K562 (cell line): ENCODE data around the gene AGFG1. TPM values are rescaled to one million over a fixed set of nuclear protein-coding genes. Genes with fewer than 3 reads are reported as not detected.

Experiments
- ATAC-seq: fragments of 200-7000 bp; cut with Tn5 transposase; 3 replicates; pipeline ENCODE4 v1.9.1; 2020; ENCODE audit warnings: moderate library complexity
- BruUV-seq: library from RNA; stranded (reverse); fragments of 400-500 nt; replicated peaks from 2 replicates; lab custom pipeline; 2021; lab: Mats Ljungman, UMichigan
- CTCF ChIA-PET: fragments of 300-600 bp; formaldehyde crosslinking; extraction: SDS; loops from one replicate; lab custom pipeline; 2021; ENCODE audit warnings: low intra/inter-chr PET ratio; lab: Yijun Ruan, JAX
- POLR2A ChIA-PET: fragments of 300-600, 350-650 bp; sonication (Branson Sonifier 250); formaldehyde crosslinking; extraction: SDS; loops from one replicate; lab custom pipeline; 2021; ENCODE audit warnings: antibody characterized with exemption, inconsistent platforms; lab: Yijun Ruan, JAX
- DNase-seq, 4 experiments: peaks; one replicate each; pipeline versions ENCODE4 v3.0.0 to v3.0.0-alpha.2; 2011 to 2018; ENCODE audit warnings: low spot score in 3 of 4, mixed read lengths in 3 of 4; ENCODE audit errors: extremely low read depth in 1 of 4
- FAIRE-seq: peaks from 2 replicates; lab custom pipeline; 2011; peaks lifted over from hg19 to GRCh38; lab: Jason Lieb, UNC
- H2AFZ ChIP-seq: 2 replicates; pipeline ENCODE4 v1.6.0; 2011; ENCODE audit warnings: low read depth, low read length, control low read depth, inconsistent platforms
- H3K27ac ChIP-seq: fragments of 200-600 bp; 3 replicates; pipeline ENCODE4 v1.8.0; 2011; ENCODE audit warnings: low read depth, mild to moderate bottlenecking, control low read depth, inconsistent platforms, low read length, moderate library complexity, mixed read lengths; ENCODE audit errors: extremely low read depth
- H3K27me3 ChIP-seq, 2 experiments: fragments of 300-600 bp in 1 of 2; 2 replicates in 1 of 2; 3 replicates in 1 of 2; pipeline versions ENCODE4 v1.6.0 to v1.8.0; 2011; ENCODE audit warnings: inconsistent platforms in 2 of 2, low read length in 2 of 2, mild to moderate bottlenecking in 1 of 2, mixed read lengths in 1 of 2, moderate library complexity in 1 of 2; ENCODE audit not compliant: control insufficient read depth in 2 of 2, insufficient read depth in 2 of 2
- H3K36me3 ChIP-seq: fragments of 300-600 bp; 3 replicates; pipeline ENCODE4 v1.8.0; 2011; ENCODE audit warnings: mild to moderate bottlenecking, low read length, inconsistent platforms; ENCODE audit not compliant: control insufficient read depth, insufficient read depth
- H3K4me1 ChIP-seq, 2 experiments: fragments of 200-600 bp in 1 of 2; replicated peaks in 1 of 2; 2 replicates in 1 of 2; 3 replicates in 1 of 2; pipeline versions ENCODE4 v1.5.1 to v1.8.0; 2011; ENCODE audit warnings: inconsistent platforms in 2 of 2, low read length in 2 of 2, mild to moderate bottlenecking in 1 of 2, mixed read lengths in 1 of 2, moderate library complexity in 1 of 2; ENCODE audit not compliant: control insufficient read depth in 2 of 2, insufficient read depth in 2 of 2
- H3K4me2 ChIP-seq: 2 replicates; pipeline ENCODE4 v1.6.1; 2011; ENCODE audit warnings: low read length, control low read depth, inconsistent platforms, mixed read lengths; ENCODE audit not compliant: insufficient read depth
- H3K4me3 ChIP-seq: fragments of 200-600 bp; sonication (generic), shearing (Covaris generic); 2 replicates; pipeline ENCODE4 v1.5.1; 2016; ENCODE audit warnings: control low read depth, inconsistent platforms
- H3K79me2 ChIP-seq: fragments of 200-600 bp; 3 replicates; pipeline ENCODE4 v1.8.0; 2011; ENCODE audit warnings: low read length, inconsistent platforms; ENCODE audit not compliant: control insufficient read depth, insufficient read depth
- H3K9ac ChIP-seq, 2 experiments: 2 replicates each; pipeline versions ENCODE4 v1.6.0 to v1.6.1; 2011; ENCODE audit warnings: low read depth in 2 of 2, low read length in 2 of 2, control low read depth in 1 of 2, inconsistent platforms in 1 of 2, mild to moderate bottlenecking in 1 of 2, mixed read lengths in 1 of 2; ENCODE audit not compliant: insufficient read depth in 1 of 2
- H3K9me1 ChIP-seq: one replicate; pipeline ENCODE4 v1.6.0; 2011; ENCODE audit warnings: inconsistent platforms, mild to moderate bottlenecking, low read length, moderate library complexity; ENCODE audit not compliant: control insufficient read depth, insufficient read depth
- H3K9me3 ChIP-seq: replicated peaks from 2 replicates; pipeline ENCODE4 v1.5.1; 2011; ENCODE audit warnings: low read depth, low read length, inconsistent platforms; ENCODE audit not compliant: control insufficient read depth, insufficient read depth
- H4K20me1 ChIP-seq: replicated peaks from 2 replicates; pipeline ENCODE4 v1.6.1; 2011; ENCODE audit warnings: low read length, inconsistent platforms, mixed read lengths; ENCODE audit not compliant: control insufficient read depth, insufficient read depth
- BCL6 ChIP-seq: fragments of 250-450 bp; sonication (Bioruptor Pico); IDR thresholded peaks from 2 replicates; pipeline ENCODE4 v1.4.0; 2020
- BRD4 ChIP-seq: fragments of 200-600 bp; sonication (generic); IDR thresholded peaks from 2 replicates; pipeline ENCODE4 v1.6.1; 2017; ENCODE audit warnings: inconsistent platforms
- CHD4 ChIP-seq: fragments of 200-600 bp; sonication (generic); IDR thresholded peaks from 3 replicates; pipeline ENCODE4 v1.6.1; 2012; ENCODE audit warnings: low read depth, mild to moderate bottlenecking, mixed read lengths, low read length, inconsistent platforms; ENCODE audit not compliant: insufficient read depth, insufficient replicate concordance, poor library complexity, severe bottlenecking
- CLOCK ChIP-seq: fragments of 250-450 bp; sonication (Bioruptor Pico); IDR thresholded peaks from 2 replicates; pipeline ENCODE4 v1.4.0; 2020; ENCODE audit warnings: mild to moderate bottlenecking, moderate library complexity, borderline replicate concordance
- KDM1A ChIP-seq, 2 experiments: fragments of 450-650 bp; IDR thresholded peaks; 2 replicates each; pipeline ENCODE4 v1.6.1; 2016; ENCODE audit warnings: mild to moderate bottlenecking in 2 of 2
- MAFF ChIP-seq: IDR thresholded peaks from 2 replicates; pipeline ENCODE4 v1.6.1; 2012; ENCODE audit warnings: low read length, improper control_type of control experiment
- MTA3 ChIP-seq: fragments of 450-650 bp; formaldehyde crosslinking; IDR thresholded peaks from 2 replicates; pipeline ENCODE4 v1.6.1; 2017; ENCODE audit warnings: mild to moderate bottlenecking, borderline replicate concordance
- NFE2L1 ChIP-seq: fragments of 450-650 bp; IDR thresholded peaks from 2 replicates; pipeline ENCODE4 v1.6.1; 2016; ENCODE audit warnings: missing genetic modification characterization, low read depth, mild to moderate bottlenecking, missing compliant biosample characterization, moderate library complexity, borderline replicate concordance
- RCOR1 ChIP-seq, 2 experiments: IDR thresholded peaks; 2 replicates each; pipeline ENCODE4 v1.6.1; 2012; ENCODE audit warnings: low read depth in 2 of 2, low read length in 2 of 2, borderline replicate concordance in 1 of 2, improper control_type of control experiment in 1 of 2
- RUNX1 ChIP-seq: sonication (generic); IDR thresholded peaks from 2 replicates; pipeline ENCODE4 v1.6.1; 2016; ENCODE audit warnings: antibody characterized with exemption, low read depth
- SETDB1 ChIP-seq: IDR thresholded peaks from one replicate; pipeline ENCODE4 v1.6.1; 2012; ENCODE audit warnings: low read length, control low read depth, inconsistent platforms
- SMARCA5 ChIP-seq: fragments of 450-650 bp; IDR thresholded peaks from 2 replicates; pipeline ENCODE4 v1.6.1; 2016
- SP1 ChIP-seq: sonication (generic); formaldehyde crosslinking; IDR thresholded peaks from 2 replicates; pipeline ENCODE4 v1.8.1; 2022; ENCODE audit warnings: mild to moderate bottlenecking, missing genetic modification reagents
- STAT5B ChIP-seq: fragments of 250-450 bp; sonication (Bioruptor Pico); IDR thresholded peaks from 2 replicates; pipeline ENCODE4 v1.8.0; 2021; ENCODE audit warnings: mild to moderate bottlenecking, inconsistent platforms
- TCF15 ChIP-seq: fragments of 250-450 bp; sonication (Bioruptor Pico); IDR thresholded peaks from 2 replicates; pipeline ENCODE4 v1.8.0; 2022; ENCODE audit warnings: moderate library complexity, mild to moderate bottlenecking, inconsistent platforms
- TSC22D4 ChIP-seq: fragments of 450-650 bp; IDR thresholded peaks from 2 replicates; pipeline ENCODE4 v1.6.1; 2016; ENCODE audit warnings: missing genetic modification characterization, missing biosample characterization, control low read depth
- ZFPM2 ChIP-seq: fragments of 250-450 bp; sonication (Bioruptor Pico); IDR thresholded peaks from 2 replicates; pipeline ENCODE4 v1.5.1; 2022; ENCODE audit warnings: mild to moderate bottlenecking
- ZNF384 ChIP-seq: IDR thresholded peaks from 2 replicates; pipeline ENCODE4 v1.6.1; 2012; ENCODE audit warnings: low read depth, low read length, improper control_type of control experiment
- ZNF586 ChIP-seq: fragments of 450-650 bp; formaldehyde crosslinking; conservative IDR thresholded peaks from 2 replicates; pipeline ENCODE4 v1.4.0; 2020; ENCODE audit warnings: mild to moderate bottlenecking, moderate library complexity
- WGBS: fragments of 100-300 bp; shearing (Covaris generic); methylation state at CpG from one replicate; pipeline ENCODE4 v1.1.6; 2016; ENCODE audit warnings: low coverage, mixed read lengths; ENCODE audit not compliant: insufficient coverage; ENCODE audit errors: missing lambda C conversion rate; 5-methylcytosine and 5-hydroxymethylcytosine counted together
- in situ Hi-C: fragments of 300-500 bp; cut with MboI; formaldehyde crosslinking; loops from 4 replicates; pipeline ENCODE4 v1.15.0; 2018; ENCODE audit warnings: inconsistent platforms, mixed read lengths
- intact Hi-C: fragments of 100-400 bp; cut with micrococcal nuclease; formaldehyde crosslinking; loops from 2 replicates; pipeline ENCODE4 v1.14.2; 2022
- polyA plus RNA-seq, 8 experiments: library from polyadenylated mRNA; depleted of rRNA in 4 of 8; stranded (reverse) in 5 of 8; unstranded in 3 of 8; fragments of >200 nt; fragmentation: Nextera tagmentation in 2 of 8; fragmentation: Illumina TruSeq in 1 of 8; extraction: Ambion mirVana in 2 of 8; extraction: Trizol in 1 of 8; gene quantifications; 2 replicates each; pipeline versions ENCODE4 v1.2.1 to v1.2.3, GENCODE V29; 2011 to 2014; ENCODE audit warnings: inconsistent platforms in 1 of 8, missing spikeins in 1 of 8
- total RNA-seq, 7 experiments: library from RNA; depleted of rRNA in 6 of 7; stranded (reverse); fragments of >200 nt in 6 of 7; fragmentation: Illumina TruSeq in 2 of 7; extraction: Trizol in 2 of 7; gene quantifications; 2 replicates each; pipeline versions ENCODE4 v1.2.1 to v1.2.3, GENCODE V29; 2011 to 2021; ENCODE audit warnings: low replicate concordance in 1 of 7

AGFG1 gene
- total and polyA plus RNA-seq, 9 of the 15 experiments (the other 6 are each of a cell fraction or from before 2014, with no cell fraction given), result 11.2 to 97.5 (median 36.0) TPM

- in situ Hi-C loops (loop anchor here (5.0 kb wide), 1 partner anchor 55 kb away; no protein-coding TSS in a partner anchor), intact Hi-C loops (loop anchor here (2.0 kb wide), 2 partner anchors 16 to 60 kb away; no protein-coding TSS in a partner anchor)
- no peaks in the 10 kb centered on the region for H3K36me3 ChIP-seq
- peaks cover 2% of the 10 kb centered on the region; the same call in 1 of the 3 replicates for H3K79me2 ChIP-seq
- DNase-seq, result no peak
- no CpG with 5 or more reads among the region's 5 CpGs for WGBS
- no peak for ATAC-seq
- H3K9me1 ChIP-seq, result no peaks in the 10 kb centered on the region
- H3K9me3 ChIP-seq, result no peaks in the 10 kb centered on the region
- no peak overlapping the region for H3K4me3 ChIP-seq
- H3K27ac ChIP-seq, result peak overlapping the region; percentile 71
- no peaks in the 10 kb centered on the region for H4K20me1 ChIP-seq
- peak overlapping the region; percentile 67 for H2AFZ ChIP-seq
- POLR2A ChIA-PET, result interaction anchor here (0.7 to 2.5 kb wide), 3 partner anchors 9 to 60 kb away, joined by 3 to 16 read pairs (median 5); no protein-coding TSS in a partner anchor
- no TSS peak for BruUV-seq
- FAIRE-seq, result no peak
- peak overlapping the region in 1 of 2 experiments; percentile 45; a peak in 3 of 4 replicates for H3K9ac ChIP-seq
- CTCF ChIA-PET, result no interaction called here
- H3K4me1 ChIP-seq, result peaks cover 15 to 21% of the 10 kb centered on the region in 2 experiments
- no peaks in the 10 kb centered on the region for H3K27me3 ChIP-seq
- peak overlapping the region; percentile 51 for H3K4me2 ChIP-seq
- TF ChIP-seq RUNX1 (no peak), TSC22D4 (tag) (no peak), SETDB1 (no peak), MAFF (no peak), NFE2L1 (no peak), CHD4 (peak; percentile 30), RCOR1 (IDR thresholded peaks at IDR 0.05; ENCODE audit: borderline replicate concordance in 1 of 2, low read depth in 2 of 2, low read length in 2 of 2) (0 out of 4 replicates have a peak, but pooled peaks of 1 of the 2 experiments have one; percentile 12), BRD4 (no peak), SMARCA5 (peak; percentile 84; the same call in 1 of the 2 replicates), SP1 (no peak), TCF15 (CRISPR knock-in tag) (no peak), ZNF586 (CRISPR knock-in tag) (no peak), KDM1A (IDR thresholded peaks at IDR 0.05) (peak; percentile 59 to 73), ZNF384 (no peak), BCL6 (CRISPR knock-in tag) (no peak), MTA3 (no peak), STAT5B (no peak), ZFPM2 (CRISPR knock-in tag) (no peak), CLOCK (CRISPR knock-in tag) (no peak)
Measured at GRCh38 chr2:227466887-227467600, 4.9 kb upstream of the AGFG1 start.
